MCF 10A (cell line): ENCODE measurements around the gene FBXL15. TPM values are rescaled to one million over a fixed set of nuclear protein-coding genes. Genes with fewer than 3 reads are reported as not detected.

Experiments used
- BruUV-seq: library from RNA; stranded (reverse); fragments of 400-500 nt; replicated peaks from 2 replicates; lab custom pipeline; 2021; lab: Mats Ljungman, UMichigan
- CTCF ChIA-PET: fragments of 300-600 bp; sonication (Branson Sonifier 250); formaldehyde crosslinking; extraction: SDS; loops from one replicate; lab custom pipeline; 2021; ENCODE audit warnings: antibody characterized with exemption, inconsistent platforms; lab: Yijun Ruan, JAX
- POLR2A ChIA-PET: fragments of 300-600, 350-650 bp; sonication (Branson Sonifier 250); formaldehyde crosslinking; extraction: SDS; loops from one replicate; lab custom pipeline; 2020; ENCODE audit warnings: antibody characterized with exemption, inconsistent platforms; lab: Yijun Ruan, JAX
- DNase-seq: peaks from one replicate; pipeline ENCODE4 v3.0.0-alpha.2; 2018; ENCODE audit not compliant: unreplicated experiment
- H3K27ac Mint-ChIP-seq: one replicate; pipeline ENCODE4 v1.8.0; 2022; ENCODE audit warnings: mild to moderate bottlenecking, low read depth, mixed read lengths; ENCODE audit not compliant: unreplicated experiment
- H3K27me3 Mint-ChIP-seq: one replicate; pipeline ENCODE4 v1.8.0; 2022; ENCODE audit warnings: mixed read lengths; ENCODE audit not compliant: insufficient read depth, unreplicated experiment
- H3K36me3 Mint-ChIP-seq: one replicate; pipeline ENCODE4 v1.8.0; 2022; ENCODE audit warnings: mild to moderate bottlenecking, moderate library complexity, mixed read lengths; ENCODE audit not compliant: insufficient read depth, unreplicated experiment
- H3K4me1 Mint-ChIP-seq: one replicate; pipeline ENCODE4 v1.8.0; 2022; ENCODE audit warnings: mixed read lengths; ENCODE audit not compliant: insufficient read depth, unreplicated experiment
- H3K4me3 Mint-ChIP-seq: one replicate; pipeline ENCODE4 v1.8.0; 2022; ENCODE audit warnings: mild to moderate bottlenecking, moderate library complexity, mixed read lengths; ENCODE audit not compliant: unreplicated experiment
- H3K9me3 Mint-ChIP-seq: one replicate; pipeline ENCODE4 v1.8.0; 2022; ENCODE audit warnings: mixed read lengths; ENCODE audit not compliant: unreplicated experiment
- CTCF ChIP-seq: fragments of 200-600 bp; IDR thresholded peaks from one replicate; pipeline ENCODE4 v1.8.0; 2022; ENCODE audit warnings: antibody characterized with exemption, mild to moderate bottlenecking; ENCODE audit not compliant: unreplicated experiment
- intact Hi-C: fragments of 100-400 bp; cut with micrococcal nuclease; formaldehyde crosslinking; loops from 2 replicates; pipeline ENCODE4 v1.14.1; 2022
- total RNA-seq: library from RNA; stranded (reverse); gene quantifications from 2 replicates; pipeline ENCODE4 v1.2.3, GENCODE V29; 2022

FBXL15 gene
- total RNA-seq, 1 experiment from 2014 or later = 11.3 TPM

- intact Hi-C loops = no loop called here
- no peaks in the 10 kb centered on the region for H3K9me3 Mint-ChIP-seq
- no TSS peak for BruUV-seq
- CTCF ChIA-PET = interaction anchor here (0.6 to 2.9 kb wide), 12 partner anchors 8 to 696 kb away, joined by 3 to 10 read pairs (median 4); partner anchors contain the start of gene FBXL15
- TF ChIP-seq CTCF = no peak
- peaks cover 18% of the 10 kb centered on the region for H3K27me3 Mint-ChIP-seq
- no peak overlapping the region for H3K27ac Mint-ChIP-seq
- no peak for DNase-seq
- H3K4me1 Mint-ChIP-seq = peaks cover 16% of the 10 kb centered on the region
- peaks cover 30% of the 10 kb centered on the region for H3K36me3 Mint-ChIP-seq
- POLR2A ChIA-PET = interaction anchor here (1.0 to 8.4 kb wide), 2 partner anchors 9 to 17 kb away, joined by 5 to 90 read pairs; partner anchors contain the start of genes FBXL15 and NFKB2
- no peak overlapping the region for H3K4me3 Mint-ChIP-seq
Observed at GRCh38 chr10:102404361-102405107, 16.1 kb upstream of the FBXL15 start.

GRCh38 chr10:102405108-102405571 lies 15.5 kb upstream of the FBXL15 start:
- Mint-ChIP-seq H3K4me3 (no peak overlapping the region), H3K9me3 (no peaks in the 10 kb centered on the region), H3K36me3 (peaks cover 24% of the 10 kb centered on the region), H3K27ac (no peak overlapping the region), H3K27me3 (peaks cover 24% of the 10 kb centered on the region), H3K4me1 (peaks cover 16% of the 10 kb centered on the region)
- ChIA-PET CTCF (interaction anchor here (0.5 to 2.9 kb wide), 9 partner anchors 10 to 696 kb away, joined by 3 to 10 read pairs (median 5); partner anchors contain the start of gene FBXL15), POLR2A (interaction anchor here (0.7 to 8.4 kb wide), 3 partner anchors 16 to 1007 kb away, joined by 3 to 90 read pairs (median 3); partner anchors contain the start of gene FBXL15)
- intact Hi-C loops = no loop called here
- no peak for TF ChIP-seq CTCF
- no peak for DNase-seq
- no TSS peak for BruUV-seq

- H3K36me3 Mint-ChIP-seq = peaks cover 19% of the 10 kb centered on the region
- H3K27me3 Mint-ChIP-seq = peaks cover 28% of the 10 kb centered on the region
- H3K27ac Mint-ChIP-seq = no peak overlapping the region
- ChIA-PET CTCF (interaction anchor here (0.5 to 2.2 kb wide), 5 partner anchors 15 to 178 kb away, joined by 3 to 8 read pairs (median 5); partner anchors contain the start of gene FBXL15), POLR2A (interaction anchor here (0.7 to 8.4 kb wide), 4 partner anchors 16 to 1007 kb away, joined by 3 to 90 read pairs (median 3); partner anchors contain the start of gene FBXL15)
- no peaks in the 10 kb centered on the region for H3K9me3 Mint-ChIP-seq
- H3K4me3 Mint-ChIP-seq = no peak overlapping the region
- intact Hi-C loops = no loop called here
- BruUV-seq = no TSS peak
- peaks cover 16% of the 10 kb centered on the region for H3K4me1 Mint-ChIP-seq
- no peak for TF ChIP-seq CTCF
- no peak for DNase-seq
Observed at GRCh38 chr10:102405632-102406031, 15.0 kb upstream of the FBXL15 start.

- Mint-ChIP-seq H3K9me3 (no peaks in the 10 kb centered on the region), H3K36me3 (peaks cover 10% of the 10 kb centered on the region), H3K27me3 (peaks cover 39% of the 10 kb centered on the region), H3K4me3 (no peak overlapping the region), H3K4me1 (peaks cover 8% of the 10 kb centered on the region), H3K27ac (no peak overlapping the region)
- CTCF ChIA-PET = interaction anchor here (0.9 to 1.5 kb wide), 5 partner anchors 13 to 54 kb away, joined by 3 to 11 read pairs (median 3); no protein-coding TSS in a partner anchor
- intact Hi-C loops = no loop called here
- no peak for DNase-seq
- POLR2A ChIA-PET = interaction anchor here (8.4 kb wide), 1 partner anchor 15 kb away, joined by 90 read pairs; the partner anchor contains the start of gene FBXL15
- no TSS peak for BruUV-seq
- TF ChIP-seq CTCF = no peak
Observed at GRCh38 chr10:102406815-102407214, 13.8 kb upstream of the FBXL15 start.
